Activated naive CD4-positive, alpha-beta T cell treated with Interleukin-2 at 50 U/mL for 16 hours (primary cell): ENCODE data around the gene IL22RA1.
A peak's percentile ranks its signal among the peaks of the same experiment; 100 is the strongest.

Source experiments
- DNase-seq: peaks from one replicate; pipeline ENCODE4 v3.0.0-alpha.2; 2020

IL22RA1 gene, protein sequence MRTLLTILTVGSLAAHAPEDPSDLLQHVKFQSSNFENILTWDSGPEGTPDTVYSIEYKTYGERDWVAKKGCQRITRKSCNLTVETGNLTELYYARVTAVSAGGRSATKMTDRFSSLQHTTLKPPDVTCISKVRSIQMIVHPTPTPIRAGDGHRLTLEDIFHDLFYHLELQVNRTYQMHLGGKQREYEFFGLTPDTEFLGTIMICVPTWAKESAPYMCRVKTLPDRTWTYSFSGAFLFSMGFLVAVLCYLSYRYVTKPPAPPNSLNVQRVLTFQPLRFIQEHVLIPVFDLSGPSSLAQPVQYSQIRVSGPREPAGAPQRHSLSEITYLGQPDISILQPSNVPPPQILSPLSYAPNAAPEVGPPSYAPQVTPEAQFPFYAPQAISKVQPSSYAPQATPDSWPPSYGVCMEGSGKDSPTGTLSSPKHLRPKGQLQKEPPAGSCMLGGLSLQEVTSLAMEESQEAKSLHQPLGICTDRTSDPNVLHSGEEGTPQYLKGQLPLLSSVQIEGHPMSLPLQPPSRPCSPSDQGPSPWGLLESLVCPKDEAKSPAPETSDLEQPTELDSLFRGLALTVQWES

DNA sequence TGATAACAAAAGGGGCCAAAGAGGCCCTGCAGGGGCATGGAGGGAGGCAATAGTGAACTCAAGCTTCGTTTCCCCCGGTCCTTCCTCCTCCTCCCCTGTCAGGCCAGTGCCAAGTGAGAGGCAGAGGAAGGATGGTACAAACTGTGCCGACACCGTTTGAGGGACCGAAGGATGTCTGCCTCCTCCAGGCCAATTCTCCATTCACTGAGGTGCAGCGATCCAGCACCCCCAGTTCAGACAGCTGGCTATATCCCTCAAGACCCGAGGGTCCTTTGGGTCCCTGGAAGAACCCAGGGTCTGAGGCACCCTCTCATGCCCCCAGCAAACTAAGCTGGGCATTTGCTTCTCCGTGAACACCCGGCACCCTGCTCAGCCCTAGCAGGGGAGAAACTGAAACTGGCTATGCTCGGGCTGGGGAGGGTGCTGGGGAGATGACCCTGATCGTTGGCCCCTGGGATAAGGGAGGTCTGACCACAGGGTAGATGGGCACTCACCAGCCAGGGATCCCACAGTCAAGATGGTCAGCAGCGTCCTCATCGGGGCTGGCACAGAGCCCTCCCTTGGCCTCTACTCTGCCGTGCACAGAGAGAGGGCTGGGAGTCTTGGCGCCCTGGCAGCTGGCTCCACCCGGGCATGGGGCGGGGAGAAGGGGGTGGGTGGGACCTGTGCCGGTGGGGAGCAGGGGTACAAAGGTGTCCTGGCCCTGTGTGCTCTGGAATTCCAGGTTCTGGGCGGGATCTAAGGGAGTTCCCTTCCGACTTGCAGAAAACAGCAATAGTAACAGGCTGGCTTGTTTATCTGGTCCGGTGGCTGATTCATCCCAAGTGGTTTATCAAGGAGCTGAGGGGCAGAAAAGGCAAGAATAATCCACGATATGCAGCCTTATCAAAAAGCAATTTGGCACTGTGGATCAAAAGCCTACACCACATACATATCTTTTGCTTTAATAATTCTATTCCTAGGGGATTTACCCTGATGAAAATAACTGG, at the start of gene IL22RA1:
Gene IL22RA1 (minus strand): TSS at position 595 of the 989 bp plus-strand sequence. CDS start 58 bp downstream, at position 537.
- no peak for DNase-seq

DNA sequence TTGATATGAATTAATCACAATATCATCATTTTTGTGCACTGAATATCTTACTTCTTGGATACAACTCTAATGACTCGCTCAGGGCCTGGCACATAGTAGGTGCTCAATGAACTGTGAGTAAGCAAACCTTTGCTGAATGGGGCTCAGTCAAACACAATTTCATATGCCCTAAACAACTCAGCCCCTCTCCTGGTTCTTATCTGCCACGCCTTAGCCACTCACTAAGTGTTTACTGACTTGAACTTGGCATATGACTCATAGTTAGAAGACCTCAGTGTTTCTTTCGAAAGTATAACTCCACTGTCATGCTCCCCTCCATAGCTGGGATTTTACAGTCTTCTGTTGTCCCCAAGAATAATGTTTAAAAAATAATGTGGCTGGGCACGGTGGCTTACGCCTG, 48.9 kb upstream of the IL22RA1 start:
- peak; percentile 46 for DNase-seq

DNA sequence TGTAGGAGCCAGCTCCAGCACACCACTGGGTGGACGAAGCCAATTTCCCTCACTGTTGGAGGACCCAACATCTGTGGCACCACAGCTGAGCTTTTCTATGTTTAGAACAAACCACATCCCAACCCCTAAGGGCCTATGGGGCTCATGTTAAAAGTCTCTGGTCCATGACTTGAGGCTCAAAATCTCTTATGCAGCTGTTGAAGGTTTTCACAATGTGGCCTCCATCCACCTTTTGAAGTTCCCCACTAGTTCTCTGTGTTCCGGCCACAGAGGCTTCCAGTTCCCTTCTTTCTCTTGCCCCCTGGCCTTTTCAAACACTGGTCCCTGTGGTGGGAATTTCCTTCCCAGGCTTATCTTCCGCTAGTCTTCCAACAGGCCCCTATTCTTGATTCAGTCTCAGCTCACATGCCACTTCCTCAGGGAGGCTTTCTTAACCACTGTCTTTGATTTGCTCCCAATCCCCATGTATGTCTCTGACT, 48.1 kb upstream of the IL22RA1 start:
- DNase-seq: no peak

DNA sequence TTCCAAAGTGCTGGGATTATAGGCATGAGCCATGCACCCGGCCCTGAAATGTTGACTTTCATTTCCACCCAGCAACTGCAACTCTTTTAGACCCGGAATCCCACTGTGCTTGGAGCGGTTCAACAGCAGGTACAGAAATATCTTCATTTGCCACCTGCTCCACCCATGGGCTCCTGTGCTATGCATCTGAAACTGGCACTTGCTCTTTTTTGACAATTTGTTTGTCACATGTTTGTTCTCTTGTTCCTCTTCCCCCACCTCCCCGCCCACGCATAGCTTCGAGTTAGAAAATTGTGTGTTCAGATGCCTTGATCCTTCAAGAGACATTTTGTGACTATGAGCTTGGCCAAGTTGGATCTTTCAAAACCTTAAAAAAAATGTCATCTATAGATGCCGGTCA, 46.6 kb upstream of the IL22RA1 start:
- peak; percentile 26 for DNase-seq

DNA sequence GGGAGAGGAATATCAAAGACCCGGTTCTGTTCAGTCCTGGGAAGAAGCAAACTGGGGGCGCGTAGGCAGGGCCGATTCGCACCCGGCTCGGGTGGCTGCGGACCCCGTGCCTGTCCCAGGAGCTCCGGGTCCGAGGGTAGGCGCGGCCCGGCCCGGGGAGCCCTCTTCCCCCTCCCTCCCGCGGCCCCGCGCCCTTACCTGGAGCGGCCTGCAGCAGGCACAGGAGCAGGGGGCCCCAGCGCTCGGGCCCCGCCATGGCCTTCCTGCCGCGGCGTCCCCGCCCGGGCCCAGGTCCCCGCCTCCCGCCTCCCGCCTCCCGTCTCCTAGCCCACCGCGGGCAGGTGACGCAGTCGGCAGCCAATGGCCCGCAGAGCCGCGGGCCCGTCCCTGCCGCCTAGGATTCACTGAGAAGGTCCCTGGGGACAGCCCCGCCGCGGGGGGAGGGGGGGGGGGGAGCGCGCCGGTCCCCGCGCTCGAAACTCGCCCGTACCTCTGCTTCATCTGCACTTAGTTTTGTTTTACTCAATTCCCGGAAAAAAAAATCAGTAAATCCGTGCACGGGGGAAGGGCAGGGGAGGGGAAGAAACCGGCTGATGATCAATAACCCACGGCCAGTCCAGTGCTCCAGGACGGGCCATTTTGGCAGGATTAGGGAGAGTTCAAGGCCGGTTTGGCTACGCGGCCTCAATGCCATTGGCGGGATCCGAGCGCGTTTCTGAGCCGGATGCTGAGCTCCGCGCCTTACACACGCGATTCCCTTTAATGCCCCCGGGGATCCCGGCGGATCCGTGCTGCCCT, 44.3 kb upstream of the IL22RA1 start, which contains the start of gene IFNLR1:
Gene IFNLR1 (minus strand): TSS at position 297 of the 798 bp plus-strand sequence. CDS start 41 bp downstream, at position 256.
- DNase-seq: peak; percentile 80

DNA sequence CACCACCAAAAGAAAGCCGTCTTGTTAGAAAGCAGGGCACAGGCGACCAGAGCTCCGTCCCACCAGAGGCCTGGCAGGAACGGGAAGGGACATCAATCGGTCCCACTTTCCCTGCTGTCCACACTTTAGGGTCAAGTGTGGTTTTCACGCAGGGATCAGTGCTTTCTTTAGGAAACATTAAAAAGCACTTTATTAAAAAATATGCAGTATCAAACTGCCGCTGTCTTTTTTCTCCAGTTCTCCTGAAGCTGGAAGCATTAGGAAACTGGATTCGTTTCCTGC, 43.7 kb upstream of the IL22RA1 start:
- DNase-seq: no peak

DNA sequence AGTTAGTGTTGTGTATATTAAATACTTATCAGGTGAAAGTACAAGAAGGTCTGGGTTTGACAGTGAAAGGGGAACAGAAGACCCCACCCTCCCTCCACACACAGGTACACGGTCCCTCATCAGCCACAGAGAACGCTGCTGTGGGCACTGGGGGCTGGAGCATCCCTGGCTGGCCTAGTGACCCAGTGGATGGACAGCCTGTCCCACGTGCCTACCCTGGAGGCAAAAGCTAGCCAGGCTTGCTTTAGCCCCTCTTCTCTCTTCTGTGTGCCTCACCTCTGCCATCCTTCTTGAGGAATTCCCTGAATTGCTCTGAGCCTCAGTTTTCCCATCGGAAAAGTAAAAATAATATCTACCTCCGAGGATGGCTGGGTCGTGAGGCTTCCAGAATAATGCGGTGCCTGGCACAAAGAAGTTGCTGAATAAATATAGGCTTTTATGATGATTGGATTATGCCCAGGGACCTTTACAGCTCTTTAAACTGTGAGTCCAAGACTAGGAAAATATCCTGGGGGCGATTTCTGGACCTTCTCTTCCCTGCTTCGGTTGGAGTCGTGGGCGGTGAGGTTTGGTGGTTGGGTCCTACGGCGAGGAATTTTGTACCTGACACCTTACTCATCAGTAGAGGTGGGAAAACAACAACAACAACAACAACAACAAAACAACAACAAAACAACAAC, 43.2 kb upstream of the IL22RA1 start:
- no peak for DNase-seq

DNA sequence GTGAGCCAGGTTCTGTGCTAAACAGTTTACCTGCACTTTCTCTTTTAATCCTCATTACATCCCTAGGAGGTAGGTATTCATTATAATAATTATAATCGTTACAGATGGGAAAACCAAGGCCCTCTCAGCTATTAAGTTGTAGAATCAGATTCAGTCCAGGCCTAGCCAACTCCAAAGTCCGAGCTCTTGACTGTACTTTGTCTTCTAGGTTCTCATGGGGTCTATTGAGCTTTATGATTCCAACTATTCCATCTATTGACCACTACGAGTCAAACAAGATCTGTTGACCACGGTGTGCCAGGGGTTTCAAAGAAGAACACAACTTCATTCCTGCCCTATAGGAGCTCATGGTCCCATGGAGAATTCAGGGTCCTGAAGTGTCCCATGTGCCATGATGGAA, 42.1 kb upstream of the IL22RA1 start:
- DNase-seq: no peak

DNA sequence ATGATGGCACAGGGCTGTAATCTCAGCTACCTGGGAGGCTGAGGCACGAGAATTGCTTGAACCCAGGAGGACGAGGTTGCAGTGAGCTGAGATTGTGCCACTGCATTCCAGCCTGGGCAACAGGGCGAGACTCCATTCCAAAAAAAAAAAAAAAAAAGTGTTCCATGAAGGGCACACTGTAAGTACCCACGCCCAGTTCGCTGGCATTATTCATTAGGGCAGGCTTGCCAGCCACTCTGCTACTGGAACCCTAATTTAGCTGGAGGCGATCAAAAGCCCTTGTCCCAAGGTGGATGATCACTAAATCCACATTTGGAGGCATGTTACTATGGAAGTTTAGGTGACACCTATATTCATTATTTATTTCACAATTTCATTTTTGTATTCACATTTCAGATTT, 39.1 kb upstream of the IL22RA1 start:
- DNase-seq: no peak

DNA sequence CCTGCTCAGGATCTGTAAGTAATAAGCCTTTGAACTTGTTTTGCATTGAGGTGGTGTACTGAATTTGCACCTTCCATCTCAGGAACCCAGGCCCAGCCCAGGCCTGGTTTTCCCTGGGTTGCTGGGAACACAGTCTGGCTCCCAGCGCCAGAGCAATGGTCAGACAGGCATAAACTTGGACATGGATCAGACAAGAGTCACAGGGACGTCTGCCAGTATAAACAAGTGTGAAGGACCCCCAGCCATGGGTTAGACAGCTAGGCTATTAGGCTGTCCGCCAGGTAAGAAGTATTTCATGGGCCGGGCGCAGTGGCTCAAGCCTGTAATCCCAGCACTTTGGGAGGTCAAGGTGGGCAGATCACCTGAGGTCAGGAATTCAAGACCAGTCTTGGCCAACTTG, 38.7 kb upstream of the IL22RA1 start:
- DNase-seq: no peak

DNA sequence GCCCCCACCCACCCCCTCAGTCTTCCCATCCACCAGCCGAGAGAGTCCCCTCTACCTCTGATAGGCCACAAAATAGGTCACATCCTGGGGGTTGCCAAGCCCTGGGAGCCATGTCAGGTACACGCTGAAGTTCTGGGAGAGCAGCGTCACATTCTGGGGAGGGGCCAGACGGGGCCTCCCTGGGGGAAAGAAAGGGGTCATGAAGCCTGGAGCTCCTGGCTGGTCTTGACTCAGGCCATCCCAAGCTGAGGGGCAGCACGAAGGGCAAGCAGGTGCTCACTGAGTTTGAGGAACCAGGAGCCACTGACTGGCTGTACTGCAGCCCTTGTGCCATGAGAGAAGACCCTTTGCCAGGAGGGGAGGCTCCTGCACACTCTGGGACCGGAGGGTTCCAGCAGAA, 37.7 kb upstream of the IL22RA1 start:
- no peak for DNase-seq

DNA sequence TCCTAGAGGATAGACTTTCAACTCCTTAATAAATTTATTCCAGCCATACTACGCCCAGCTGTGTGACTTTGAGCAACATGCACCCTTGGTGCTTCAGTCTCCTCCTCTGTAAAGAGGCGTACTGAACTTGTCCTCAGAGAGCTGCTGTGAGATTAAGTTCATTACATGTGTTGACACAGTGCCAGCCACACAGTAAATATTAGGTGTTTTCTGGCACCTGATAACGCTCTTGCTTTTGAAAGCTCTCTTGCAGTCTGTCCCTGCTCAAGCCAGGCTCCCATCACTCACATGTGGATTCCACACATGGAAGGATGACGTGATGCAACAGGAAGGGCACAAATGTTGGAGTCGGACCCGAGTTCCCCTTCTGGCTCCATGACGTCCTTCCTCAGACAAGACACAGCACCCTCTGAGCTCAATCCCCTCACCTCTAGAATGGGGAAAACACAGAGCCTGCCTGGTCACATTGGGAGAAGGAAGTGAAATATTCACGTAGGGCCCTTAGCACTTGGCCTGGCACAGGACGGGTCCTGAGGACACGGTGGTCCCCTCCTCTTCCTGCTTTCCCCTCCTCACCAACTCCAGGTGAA, 36.4 kb upstream of the IL22RA1 start:
- DNase-seq: no peak

DNA sequence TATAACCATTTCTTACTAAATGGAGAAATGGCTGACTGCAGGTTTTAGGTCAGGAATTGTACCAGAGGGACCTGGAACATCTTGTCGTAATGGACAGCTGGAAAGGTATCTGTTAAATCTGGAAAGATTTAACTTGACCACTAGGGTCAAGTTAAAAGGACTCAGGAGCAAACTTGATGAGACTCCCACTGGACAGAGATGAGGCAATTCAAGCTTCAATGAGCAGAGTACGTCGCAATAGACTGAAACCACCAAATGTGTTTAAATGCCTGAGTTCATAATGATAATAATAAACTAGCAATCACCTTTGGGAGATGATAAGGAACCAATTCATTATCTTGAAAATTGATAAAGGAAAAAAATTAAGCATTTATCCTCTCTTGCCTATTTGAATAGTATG, 35.5 kb upstream of the IL22RA1 start:
- no peak for DNase-seq

DNA sequence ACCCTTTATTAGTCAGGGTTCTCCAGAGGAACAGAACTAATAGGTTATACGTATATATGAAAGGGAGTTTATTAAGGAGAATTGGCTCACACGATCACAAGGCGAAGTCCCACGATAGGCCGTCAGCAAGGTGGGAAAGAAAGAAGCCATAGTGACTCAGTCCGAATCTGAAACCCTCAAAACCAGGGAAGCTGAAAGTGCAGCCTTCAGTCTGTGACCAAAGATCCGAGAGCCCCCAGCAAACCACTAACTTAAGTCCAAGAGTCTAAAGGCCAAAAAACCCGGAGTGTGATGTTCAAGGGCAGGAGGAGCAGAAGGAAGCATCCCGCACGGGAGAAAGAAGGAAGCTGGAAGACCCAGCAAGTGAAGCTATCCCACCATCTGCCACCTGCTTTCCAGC, 34.2 kb upstream of the IL22RA1 start:
- no peak for DNase-seq

DNA sequence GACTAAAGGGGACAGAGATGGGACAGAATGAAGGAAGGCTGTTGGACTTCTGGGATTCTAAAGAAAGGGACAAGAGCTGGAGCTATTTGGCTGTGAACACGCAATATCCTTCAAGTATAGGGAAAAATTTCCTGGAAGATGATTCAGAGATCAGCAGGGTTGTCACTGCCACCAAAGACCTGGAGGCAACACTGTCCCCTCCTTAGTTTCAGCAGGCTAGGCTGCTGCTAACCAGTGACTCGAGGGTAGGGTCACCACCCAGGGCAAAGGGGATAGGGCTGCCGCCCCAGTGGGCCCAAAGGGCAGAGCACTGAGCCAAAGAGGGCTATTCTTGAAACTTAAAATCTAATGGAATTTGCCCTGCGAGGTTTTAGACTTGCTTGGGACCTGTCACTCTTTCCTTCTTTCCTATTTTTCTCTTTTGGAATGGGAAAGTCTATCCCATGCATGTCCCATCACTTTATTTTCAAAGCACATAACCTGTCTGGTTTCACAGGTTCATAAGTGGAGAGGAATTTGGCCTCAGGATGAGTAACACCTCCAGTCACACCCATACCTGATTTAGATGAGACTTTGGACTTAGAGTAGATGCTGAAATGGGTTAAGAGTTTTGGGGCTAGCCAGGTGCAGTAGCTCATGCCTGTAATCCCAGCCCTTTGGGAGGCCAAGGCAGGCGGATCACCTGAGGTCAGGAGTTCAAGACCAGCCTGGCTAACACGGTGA, 32.3 kb upstream of the IL22RA1 start:
- DNase-seq: no peak

DNA sequence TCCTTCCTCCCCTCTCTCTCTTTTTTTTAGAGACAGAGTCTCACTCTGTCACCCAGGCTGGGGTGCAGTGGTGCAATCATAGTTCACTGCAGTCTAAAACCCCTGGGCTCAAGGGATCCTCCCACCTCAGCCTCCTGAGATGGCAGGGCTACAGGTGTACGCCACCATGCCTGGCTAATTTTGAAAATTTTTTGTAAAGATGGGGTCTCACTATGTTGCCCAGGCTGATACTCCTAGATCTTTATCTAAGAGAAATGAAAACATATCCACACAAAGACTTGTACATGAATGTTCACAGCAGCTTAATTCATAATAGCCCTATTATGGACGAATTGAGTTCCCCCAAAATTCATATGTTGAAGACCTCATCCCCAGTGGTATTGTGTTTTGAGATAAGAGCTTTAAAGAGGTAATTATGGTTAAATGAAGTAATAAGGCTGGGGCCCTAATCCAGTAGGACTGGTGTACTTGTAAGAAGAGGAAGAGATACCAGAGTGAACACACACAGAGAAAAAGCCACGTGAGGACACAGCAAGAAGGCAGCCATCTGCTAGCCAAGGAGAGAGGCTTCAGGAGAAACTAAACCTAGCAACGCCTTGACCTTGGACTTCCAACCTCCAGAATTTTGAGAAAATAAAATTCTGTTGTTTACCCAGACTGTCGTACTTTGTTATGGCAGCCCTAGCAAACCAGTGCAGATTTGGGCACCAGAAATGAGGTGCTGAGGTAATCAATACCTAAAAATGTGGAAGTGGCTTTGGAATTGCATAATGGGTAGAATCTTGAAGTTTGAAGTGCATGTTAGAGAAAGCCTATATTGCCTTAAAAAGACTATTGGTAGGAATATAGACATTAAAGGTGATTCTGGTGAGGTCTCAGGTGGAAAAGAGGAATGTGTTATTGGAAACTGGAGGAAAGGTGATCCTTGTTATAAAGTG, 31.0 kb upstream of the IL22RA1 start:
- no peak for DNase-seq

DNA sequence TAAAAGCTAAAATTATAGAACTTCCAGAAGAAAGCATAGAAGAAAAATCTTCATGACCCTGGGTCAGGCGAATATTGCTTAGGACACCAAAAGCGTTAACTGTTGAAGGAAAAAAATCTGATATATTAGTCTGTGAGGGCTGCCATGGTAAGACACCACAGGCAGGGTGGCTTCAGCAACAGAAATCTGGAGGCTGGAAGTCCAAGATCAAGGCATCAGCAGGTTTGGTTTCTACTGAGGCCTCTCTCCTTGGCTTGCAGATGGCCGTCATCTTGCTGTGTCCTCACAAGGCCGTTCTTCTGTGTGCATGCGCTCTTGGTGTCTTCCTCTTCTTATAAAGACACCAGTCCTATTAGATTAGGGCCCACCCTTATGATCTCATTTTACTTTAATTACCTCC, 29.7 kb upstream of the IL22RA1 start:
- DNase-seq: no peak

DNA sequence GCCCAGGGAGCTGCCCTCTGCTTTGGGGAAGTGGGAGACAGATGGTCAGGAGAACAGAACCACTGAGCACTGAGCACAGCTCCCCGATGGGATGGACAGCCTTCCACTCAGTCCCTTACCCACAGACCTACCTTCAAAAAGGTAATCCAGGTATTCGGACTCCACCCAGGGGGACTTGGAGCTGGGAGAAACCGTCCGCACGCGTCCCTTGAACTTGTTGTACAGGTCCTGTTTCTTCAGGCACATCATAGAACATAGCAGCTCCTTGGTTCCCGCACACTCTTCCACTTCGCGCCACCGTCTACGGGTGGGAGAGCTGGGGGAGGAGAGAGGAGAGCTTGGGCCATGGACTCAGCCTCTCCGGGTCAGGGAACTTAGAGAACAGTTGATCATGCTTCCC, 26.3 kb upstream of the IL22RA1 start:
- DNase-seq: no peak

DNA sequence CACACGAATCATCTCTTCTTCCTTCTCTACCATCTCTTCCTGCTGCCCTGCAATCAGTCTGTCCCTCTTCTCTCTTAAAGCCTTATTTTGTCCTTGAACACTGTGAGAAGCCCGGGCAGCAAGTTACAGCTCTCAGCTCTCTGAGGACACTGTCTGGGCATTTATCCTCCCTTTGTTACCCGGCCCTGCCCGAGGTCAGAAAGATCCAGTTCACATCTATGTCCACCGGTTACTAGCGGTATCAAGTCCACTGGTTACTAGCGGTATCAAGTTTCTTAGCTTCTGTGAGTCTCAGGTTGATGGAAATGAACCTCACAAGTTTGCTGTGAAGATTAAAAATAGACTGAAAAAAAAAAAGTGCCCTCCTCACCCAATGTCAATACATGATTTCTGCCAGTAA, 25.3 kb upstream of the IL22RA1 start:
- DNase-seq: no peak

DNA sequence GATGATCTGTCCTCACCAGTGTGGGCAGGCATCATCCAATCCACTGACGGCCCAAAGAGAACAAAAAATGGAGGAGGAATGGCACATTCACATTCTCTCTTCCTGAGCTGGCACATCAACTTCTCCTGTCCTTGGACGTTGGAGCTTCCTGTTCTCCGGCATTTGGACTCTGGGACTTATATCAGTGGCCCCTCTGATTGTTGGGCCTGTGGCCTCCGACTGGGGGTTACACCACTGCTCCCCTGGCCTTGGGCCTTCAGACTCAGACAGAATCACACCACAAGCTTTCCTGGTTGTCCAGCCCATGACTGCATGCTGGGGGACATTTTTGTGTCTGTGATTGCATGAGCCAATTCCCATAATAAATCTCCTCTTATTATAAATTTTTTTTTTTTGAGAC, 24.1 kb upstream of the IL22RA1 start:
- no peak for DNase-seq
